ENCODE results near the gene CRACR2B. TPM values are rescaled to one million over a fixed set of nuclear protein-coding genes. Genes with fewer than 3 reads are reported as not detected.
A peak's percentile ranks its signal among the peaks of the same experiment; 100 is the strongest.

Gene CRACR2B
- total and polyA plus RNA-seq, 11 donors = 8.8 to 43.5 (median 17.7) TPM

DNA sequence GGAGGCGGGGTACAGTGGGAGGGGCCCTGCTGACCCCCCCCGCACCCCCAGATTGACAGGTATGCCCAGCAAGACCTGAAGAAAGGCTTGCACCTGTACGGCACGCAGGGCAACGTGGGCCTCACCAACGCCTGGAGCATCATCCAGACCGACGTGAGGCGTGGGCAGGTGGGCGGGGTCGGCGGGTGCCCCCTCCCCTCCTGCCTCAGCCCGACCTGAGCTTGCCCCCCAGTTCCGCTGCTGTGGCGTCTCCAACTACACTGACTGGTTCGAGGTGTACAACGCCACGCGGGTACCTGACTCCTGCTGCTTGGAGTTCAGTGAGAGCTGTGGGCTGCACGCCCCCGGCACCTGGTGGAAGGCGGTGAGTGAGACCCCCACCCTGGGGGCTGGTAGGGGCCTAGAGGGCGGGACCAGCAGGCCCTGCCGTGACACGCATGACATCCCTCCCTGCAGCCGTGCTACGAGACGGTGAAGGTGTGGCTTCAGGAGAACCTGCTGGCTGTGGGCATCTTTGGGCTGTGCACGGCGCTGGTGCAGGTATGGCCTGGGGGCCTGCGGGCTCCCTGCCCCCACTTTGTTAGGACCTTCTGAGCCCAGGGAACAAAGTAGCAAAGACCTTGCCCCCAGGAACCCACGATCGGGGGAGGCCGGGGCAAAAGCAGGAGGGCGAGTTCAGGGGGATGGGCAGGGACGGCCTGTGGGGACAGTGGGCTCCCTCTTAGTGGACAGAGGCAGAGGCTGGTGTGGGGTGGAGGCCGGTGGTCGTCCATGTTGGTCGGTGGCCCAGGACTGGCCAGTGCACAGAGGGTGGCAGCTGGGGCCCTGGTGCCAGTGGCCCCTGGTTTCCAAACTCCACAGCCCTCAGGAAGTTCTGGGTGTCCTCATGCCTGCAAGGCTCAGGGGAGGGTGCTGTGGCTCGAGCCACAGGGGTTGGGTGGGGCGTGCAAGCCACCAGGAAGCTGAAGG, 38.0 kb downstream of the CRACR2B start:
- Histone ChIP-seq H3K27ac (no peak overlapping the region), H3K4me3 (no peak overlapping the region), H3K4me1 (peaks cover 0 to 10% (median 0%) of the 10 kb centered on the region in 12 donors), H3K36me3 (peaks cover 0 to 56% (median 39%) of the 10 kb centered on the region in 9 donors), H3K9me3 (no peaks in the 10 kb centered on the region), H3K27me3 (no peaks in the 10 kb centered on the region)
- ATAC-seq (no peak), DNase-seq (no peak)
- TF ChIP-seq POLR2A (IDR thresholded peaks at IDR 0.05) = no peak
- TF ChIP-seq, protein P1, sequence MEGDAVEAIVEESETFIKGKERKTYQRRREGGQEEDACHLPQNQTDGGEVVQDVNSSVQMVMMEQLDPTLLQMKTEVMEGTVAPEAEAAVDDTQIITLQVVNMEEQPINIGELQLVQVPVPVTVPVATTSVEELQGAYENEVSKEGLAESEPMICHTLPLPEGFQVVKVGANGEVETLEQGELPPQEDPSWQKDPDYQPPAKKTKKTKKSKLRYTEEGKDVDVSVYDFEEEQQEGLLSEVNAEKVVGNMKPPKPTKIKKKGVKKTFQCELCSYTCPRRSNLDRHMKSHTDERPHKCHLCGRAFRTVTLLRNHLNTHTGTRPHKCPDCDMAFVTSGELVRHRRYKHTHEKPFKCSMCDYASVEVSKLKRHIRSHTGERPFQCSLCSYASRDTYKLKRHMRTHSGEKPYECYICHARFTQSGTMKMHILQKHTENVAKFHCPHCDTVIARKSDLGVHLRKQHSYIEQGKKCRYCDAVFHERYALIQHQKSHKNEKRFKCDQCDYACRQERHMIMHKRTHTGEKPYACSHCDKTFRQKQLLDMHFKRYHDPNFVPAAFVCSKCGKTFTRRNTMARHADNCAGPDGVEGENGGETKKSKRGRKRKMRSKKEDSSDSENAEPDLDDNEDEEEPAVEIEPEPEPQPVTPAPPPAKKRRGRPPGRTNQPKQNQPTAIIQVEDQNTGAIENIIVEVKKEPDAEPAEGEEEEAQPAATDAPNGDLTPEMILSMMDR (IDR thresholded peaks at IDR 0.05) = no peak
- intact Hi-C loops (cut with DNase I) = no loop called here
- WGBS, 4 donors = 75 to 88% (median 87%) methylated on average over 16 to 41 of the region's 41 CpGs

DNA sequence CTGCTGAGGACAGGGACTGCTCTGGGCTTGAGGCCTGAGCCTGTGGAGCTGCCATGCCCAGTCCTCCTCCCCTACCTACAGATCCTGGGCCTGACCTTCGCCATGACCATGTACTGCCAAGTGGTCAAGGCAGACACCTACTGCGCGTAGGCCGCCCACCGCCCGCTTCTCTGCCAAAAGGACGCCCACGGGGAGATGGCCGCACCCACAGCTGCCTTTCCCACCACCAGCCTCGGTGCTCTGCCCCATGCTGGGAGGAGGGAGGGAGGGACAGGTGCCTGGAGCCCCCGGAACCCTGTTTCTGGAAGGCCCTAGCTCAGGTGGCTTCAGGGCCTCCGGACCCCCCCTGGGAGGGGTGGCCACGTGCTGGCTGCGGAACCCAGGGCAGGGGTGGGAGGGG, 38.8 kb downstream of the CRACR2B start:
- 88 to 91% (median 90%) methylated on average over 7 to 14 of the region's 14 CpGs for WGBS, 4 donors
- no peak overlapping the region for H3K4me3 ChIP-seq
- DNase-seq = peak in 1 of 5 donors; percentile 23
- ATAC-seq = no peak
- H3K27ac ChIP-seq = no peak overlapping the region
- intact Hi-C loops (cut with DNase I) = no loop called here
- no peaks in the 10 kb centered on the region for H3K27me3 ChIP-seq
- H3K9me3 ChIP-seq = no peaks in the 10 kb centered on the region
- peaks cover 0 to 56% (median 39%) of the 10 kb centered on the region in 9 donors for H3K36me3 ChIP-seq
- no peak for TF ChIP-seq POLR2A (IDR thresholded peaks at IDR 0.05)
- TF ChIP-seq, protein P1 (IDR thresholded peaks at IDR 0.05) = no peak
- peaks cover 0 to 9% (median 0%) of the 10 kb centered on the region in 12 donors for H3K4me1 ChIP-seq

DNA sequence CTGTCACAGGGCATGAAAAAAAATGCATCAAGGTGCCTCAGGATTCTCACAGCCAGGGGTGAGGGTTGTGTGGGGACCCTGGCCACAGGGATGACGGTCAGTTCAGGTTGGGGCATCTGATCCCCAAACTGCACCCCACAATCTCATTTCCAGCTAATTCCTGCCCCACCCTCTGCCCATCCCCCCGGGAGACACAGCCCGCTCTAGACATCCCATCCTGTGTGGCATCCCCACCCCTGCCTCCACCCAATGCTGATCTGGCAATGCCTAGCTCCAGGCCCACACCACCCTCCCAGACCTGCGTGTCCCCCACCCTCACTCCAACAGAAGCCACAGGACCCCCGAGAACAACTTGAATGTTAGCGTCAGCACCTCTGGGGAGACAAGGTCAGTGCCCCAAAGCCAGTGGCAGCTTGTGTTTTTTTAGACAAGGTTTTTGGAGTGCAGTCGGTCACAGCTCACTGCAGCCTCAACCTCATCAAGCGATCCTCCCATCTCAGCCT, 40.2 kb downstream of the CRACR2B start:
- TF ChIP-seq, protein P1 (IDR thresholded peaks at IDR 0.05) = no peak
- TF ChIP-seq POLR2A (IDR thresholded peaks at IDR 0.05) = no peak
- peaks cover 0 to 52% (median 31%) of the 10 kb centered on the region in 9 donors for H3K36me3 ChIP-seq
- ATAC-seq (no peak), DNase-seq (no peak)
- H3K9me3 ChIP-seq = no peaks in the 10 kb centered on the region
- H3K4me1 ChIP-seq = no peaks in the 10 kb centered on the region
- WGBS, 4 donors = 85 to 92% (median 88%) methylated on average over 8 of the region's 8 CpGs
- H3K27me3 ChIP-seq = no peaks in the 10 kb centered on the region
- H3K27ac ChIP-seq = no peak overlapping the region
- H3K4me3 ChIP-seq = no peak overlapping the region
- intact Hi-C loops (cut with DNase I) = no loop called here

DNA sequence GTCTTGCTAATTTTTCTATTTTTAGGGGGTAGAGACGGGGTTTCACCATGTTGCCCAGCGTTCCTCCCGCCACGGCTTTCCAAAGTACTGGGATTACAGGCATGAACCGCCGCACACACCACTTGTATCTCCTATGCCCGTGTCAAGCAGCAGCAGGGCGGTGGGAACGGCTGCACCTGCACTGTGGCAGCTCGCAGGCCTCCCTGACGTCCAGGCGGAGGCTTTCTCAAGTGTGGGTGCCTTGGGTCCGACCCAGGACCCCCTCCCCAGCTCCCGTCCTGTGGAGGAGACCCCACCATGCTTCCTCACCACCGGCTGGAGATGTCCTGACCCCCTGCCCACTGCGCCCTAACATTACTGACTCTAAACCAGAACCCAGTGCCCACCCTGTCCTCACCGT, 40.7 kb downstream of the CRACR2B start:
- TF ChIP-seq POLR2A (IDR thresholded peaks at IDR 0.05) = no peak
- TF ChIP-seq, protein P1 (IDR thresholded peaks at IDR 0.05) = no peak
- WGBS, 4 donors = 86 to 90% (median 88%) methylated on average over 13 to 17 of the region's 17 CpGs
- DNase-seq = peak in 1 of 5 donors; percentile 22
- intact Hi-C loops (cut with DNase I) = no loop called here
- Histone ChIP-seq H3K9me3 (no peaks in the 10 kb centered on the region), H3K27me3 (no peaks in the 10 kb centered on the region), H3K4me3 (no peak overlapping the region), H3K36me3 (peaks cover 0 to 49% (median 27%) of the 10 kb centered on the region in 9 donors), H3K4me1 (no peaks in the 10 kb centered on the region), H3K27ac (no peak overlapping the region)
- ATAC-seq = no peak

All from heart left ventricle (tissue), 16 donors.